ENCODE data around the gene CHRNB2.
A peak's percentile ranks its signal among the peaks of the same experiment; 100 is the strongest.

The CHRNB2 gene

GRCh38 chr1:154539486-154540483 lies 27.8 kb upstream of the CHRNB2 start:
- no peak overlapping the region for H3K27ac ChIP-seq (ENCODE audit: low read depth in 2 of 2, low read length in 2 of 2)
- H3K27me3 ChIP-seq (ENCODE audit: control insufficient read depth in 2 of 2, insufficient read depth in 2 of 2, low read length in 2 of 2), result peaks cover 0 to 2% of the 10 kb centered on the region in 2 donors
- H3K4me3 ChIP-seq (ENCODE audit: low read length in 2 of 2), result no peak overlapping the region
- no peaks in the 10 kb centered on the region for H3K36me3 ChIP-seq (ENCODE audit: control insufficient read depth in 2 of 2, insufficient read depth in 2 of 2, low read length in 2 of 2)
- H3K9me3 ChIP-seq (ENCODE audit: control insufficient read depth in 2 of 2, low read length in 2 of 2), result no peaks in the 10 kb centered on the region
- H3K4me1 ChIP-seq (ENCODE audit: control insufficient read depth in 2 of 2, insufficient read depth in 2 of 2, low read length in 2 of 2), result no peaks in the 10 kb centered on the region
- no peak overlapping the region for H3K9ac ChIP-seq (ENCODE audit: low read depth in 1 of 2, low read length in 2 of 2)

- Histone ChIP-seq H3K27ac (ENCODE audit: low read depth in 2 of 2, low read length in 2 of 2) (no peak overlapping the region), H3K9me3 (ENCODE audit: control insufficient read depth in 2 of 2, low read length in 2 of 2) (no peaks in the 10 kb centered on the region), H3K27me3 (ENCODE audit: control insufficient read depth in 2 of 2, insufficient read depth in 2 of 2, low read length in 2 of 2) (peaks cover 0 to 2% of the 10 kb centered on the region in 2 donors), H3K4me1 (ENCODE audit: control insufficient read depth in 2 of 2, insufficient read depth in 2 of 2, low read length in 2 of 2) (no peaks in the 10 kb centered on the region), H3K36me3 (ENCODE audit: control insufficient read depth in 2 of 2, insufficient read depth in 2 of 2, low read length in 2 of 2) (no peaks in the 10 kb centered on the region), H3K9ac (ENCODE audit: low read depth in 1 of 2, low read length in 2 of 2) (no peak overlapping the region), H3K4me3 (ENCODE audit: low read length in 2 of 2) (no peak overlapping the region)
These were observed 26.3 kb upstream of the CHRNB2 start for GRCh38 chr1:154541231-154541630.

- H3K27ac ChIP-seq (ENCODE audit: low read depth in 2 of 2, low read length in 2 of 2), result no peak overlapping the region
- no peak overlapping the region for H3K4me3 ChIP-seq (ENCODE audit: low read length in 2 of 2)
- peaks cover 0 to 15% of the 10 kb centered on the region in 2 donors for H3K4me1 ChIP-seq (ENCODE audit: control insufficient read depth in 2 of 2, insufficient read depth in 2 of 2, low read length in 2 of 2)
- H3K36me3 ChIP-seq (ENCODE audit: control insufficient read depth in 2 of 2, insufficient read depth in 2 of 2, low read length in 2 of 2), result peaks cover 19 to 30% of the 10 kb centered on the region in 2 donors
- H3K27me3 ChIP-seq (ENCODE audit: control insufficient read depth in 2 of 2, insufficient read depth in 2 of 2, low read length in 2 of 2), result peaks cover 0 to 2% of the 10 kb centered on the region in 2 donors
- no peaks in the 10 kb centered on the region for H3K9me3 ChIP-seq (ENCODE audit: control insufficient read depth in 2 of 2, low read length in 2 of 2)
- no peak overlapping the region for H3K9ac ChIP-seq (ENCODE audit: low read depth in 1 of 2, low read length in 2 of 2)
These were observed 21.1 kb upstream of the CHRNB2 start for GRCh38 chr1:154546264-154547063.

- Histone ChIP-seq H3K27ac (ENCODE audit: low read depth in 2 of 2, low read length in 2 of 2) (no peak overlapping the region), H3K27me3 (ENCODE audit: control insufficient read depth in 2 of 2, insufficient read depth in 2 of 2, low read length in 2 of 2) (peaks cover 0 to 2% of the 10 kb centered on the region in 2 donors), H3K4me1 (ENCODE audit: control insufficient read depth in 2 of 2, insufficient read depth in 2 of 2, low read length in 2 of 2) (peaks cover 0 to 17% of the 10 kb centered on the region in 2 donors), H3K9ac (ENCODE audit: low read depth in 1 of 2, low read length in 2 of 2) (no peak overlapping the region), H3K36me3 (ENCODE audit: control insufficient read depth in 2 of 2, insufficient read depth in 2 of 2, low read length in 2 of 2) (peaks cover 27 to 37% of the 10 kb centered on the region in 2 donors), H3K4me3 (ENCODE audit: low read length in 2 of 2) (no peak overlapping the region), H3K9me3 (ENCODE audit: control insufficient read depth in 2 of 2, low read length in 2 of 2) (no peaks in the 10 kb centered on the region)
These were observed 20.4 kb upstream of the CHRNB2 start for GRCh38 chr1:154547105-154547732.

GRCh38 chr1:154548028-154548427 lies 19.6 kb upstream of the CHRNB2 start:
- no peak overlapping the region for H3K9ac ChIP-seq (ENCODE audit: low read depth in 1 of 2, low read length in 2 of 2)
- H3K4me3 ChIP-seq (ENCODE audit: low read length in 2 of 2), result no peak overlapping the region
- peak overlapping the region in 1 of 2 donors; percentile 9 for H3K27ac ChIP-seq (ENCODE audit: low read depth in 2 of 2, low read length in 2 of 2)
- H3K36me3 ChIP-seq (ENCODE audit: control insufficient read depth in 2 of 2, insufficient read depth in 2 of 2, low read length in 2 of 2), result peaks cover 35 to 45% of the 10 kb centered on the region in 2 donors
- peaks cover 0 to 17% of the 10 kb centered on the region in 2 donors for H3K4me1 ChIP-seq (ENCODE audit: control insufficient read depth in 2 of 2, insufficient read depth in 2 of 2, low read length in 2 of 2)
- no peaks in the 10 kb centered on the region for H3K9me3 ChIP-seq (ENCODE audit: control insufficient read depth in 2 of 2, low read length in 2 of 2)
- no peaks in the 10 kb centered on the region for H3K27me3 ChIP-seq (ENCODE audit: control insufficient read depth in 2 of 2, insufficient read depth in 2 of 2, low read length in 2 of 2)

GRCh38 chr1:154549202-154549770 lies 18.3 kb upstream of the CHRNB2 start:
- Histone ChIP-seq H3K27ac (ENCODE audit: low read depth in 2 of 2, low read length in 2 of 2) (no peak overlapping the region), H3K9me3 (ENCODE audit: control insufficient read depth in 2 of 2, low read length in 2 of 2) (no peaks in the 10 kb centered on the region), H3K4me1 (ENCODE audit: control insufficient read depth in 2 of 2, insufficient read depth in 2 of 2, low read length in 2 of 2) (peaks cover 3 to 17% of the 10 kb centered on the region in 2 donors)

GRCh38 chr1:154550070-154550469 lies 17.5 kb upstream of the CHRNB2 start:
- Histone ChIP-seq H3K4me3 (ENCODE audit: low read length in 2 of 2) (no peak overlapping the region), H3K9ac (ENCODE audit: low read depth in 1 of 2, low read length in 2 of 2) (no peak overlapping the region), H3K4me1 (ENCODE audit: control insufficient read depth in 2 of 2, insufficient read depth in 2 of 2, low read length in 2 of 2) (peaks cover 3 to 17% of the 10 kb centered on the region in 2 donors), H3K9me3 (ENCODE audit: control insufficient read depth in 2 of 2, low read length in 2 of 2) (no peaks in the 10 kb centered on the region), H3K36me3 (ENCODE audit: control insufficient read depth in 2 of 2, insufficient read depth in 2 of 2, low read length in 2 of 2) (peaks cover 53 to 66% of the 10 kb centered on the region in 2 donors), H3K27ac (ENCODE audit: low read depth in 2 of 2, low read length in 2 of 2) (no peak overlapping the region), H3K27me3 (ENCODE audit: control insufficient read depth in 2 of 2, insufficient read depth in 2 of 2, low read length in 2 of 2) (no peaks in the 10 kb centered on the region)

More at GRCh38 chr1:154549202-154549770, 18.3 kb upstream of the CHRNB2 start:
- Histone ChIP-seq H3K36me3 (ENCODE audit: control insufficient read depth in 2 of 2, insufficient read depth in 2 of 2, low read length in 2 of 2) (peaks cover 47 to 58% of the 10 kb centered on the region in 2 donors), H3K9ac (ENCODE audit: low read depth in 1 of 2, low read length in 2 of 2) (no peak overlapping the region), H3K27me3 (ENCODE audit: control insufficient read depth in 2 of 2, insufficient read depth in 2 of 2, low read length in 2 of 2) (no peaks in the 10 kb centered on the region), H3K4me3 (ENCODE audit: low read length in 2 of 2) (no peak overlapping the region)

- no peak overlapping the region for H3K27ac ChIP-seq (ENCODE audit: low read depth in 2 of 2, low read length in 2 of 2)
- H3K9ac ChIP-seq (ENCODE audit: low read depth in 1 of 2, low read length in 2 of 2), result no peak overlapping the region
- peaks cover 59 to 72% of the 10 kb centered on the region in 2 donors for H3K36me3 ChIP-seq (ENCODE audit: control insufficient read depth in 2 of 2, insufficient read depth in 2 of 2, low read length in 2 of 2)
- H3K9me3 ChIP-seq (ENCODE audit: control insufficient read depth in 2 of 2, low read length in 2 of 2), result no peaks in the 10 kb centered on the region
- peaks cover 3 to 17% of the 10 kb centered on the region in 2 donors for H3K4me1 ChIP-seq (ENCODE audit: control insufficient read depth in 2 of 2, insufficient read depth in 2 of 2, low read length in 2 of 2)
- no peak overlapping the region for H3K4me3 ChIP-seq (ENCODE audit: low read length in 2 of 2)
- no peaks in the 10 kb centered on the region for H3K27me3 ChIP-seq (ENCODE audit: control insufficient read depth in 2 of 2, insufficient read depth in 2 of 2, low read length in 2 of 2)
These were observed 16.9 kb upstream of the CHRNB2 start for GRCh38 chr1:154550657-154551056.

- Histone ChIP-seq H3K9me3 (ENCODE audit: control insufficient read depth in 2 of 2, low read length in 2 of 2) (no peaks in the 10 kb centered on the region), H3K36me3 (ENCODE audit: control insufficient read depth in 2 of 2, insufficient read depth in 2 of 2, low read length in 2 of 2) (peaks cover 60 to 75% of the 10 kb centered on the region in 2 donors), H3K9ac (ENCODE audit: low read depth in 1 of 2, low read length in 2 of 2) (no peak overlapping the region), H3K27me3 (ENCODE audit: control insufficient read depth in 2 of 2, insufficient read depth in 2 of 2, low read length in 2 of 2) (no peaks in the 10 kb centered on the region), H3K4me1 (ENCODE audit: control insufficient read depth in 2 of 2, insufficient read depth in 2 of 2, low read length in 2 of 2) (peaks cover 7 to 20% of the 10 kb centered on the region in 2 donors), H3K4me3 (ENCODE audit: low read length in 2 of 2) (no peak overlapping the region), H3K27ac (ENCODE audit: low read depth in 2 of 2, low read length in 2 of 2) (no peak overlapping the region)
These were observed 16.1 kb upstream of the CHRNB2 start for GRCh38 chr1:154551474-154551873.
